ENCODE results near the gene FAM161B. TPM values are rescaled to one million over a fixed set of nuclear protein-coding genes. Genes with fewer than 3 reads are reported as not detected.
"Not testable (repeated sequence)": the region's sequence is repeated elsewhere in the genome, so short reads cannot be mapped to it uniquely, and the experiment has no call there.

The FAM161B gene
- total RNA-seq, 2 donors from 2014 or later = 0.97 to 1.3 TPM

DNA sequence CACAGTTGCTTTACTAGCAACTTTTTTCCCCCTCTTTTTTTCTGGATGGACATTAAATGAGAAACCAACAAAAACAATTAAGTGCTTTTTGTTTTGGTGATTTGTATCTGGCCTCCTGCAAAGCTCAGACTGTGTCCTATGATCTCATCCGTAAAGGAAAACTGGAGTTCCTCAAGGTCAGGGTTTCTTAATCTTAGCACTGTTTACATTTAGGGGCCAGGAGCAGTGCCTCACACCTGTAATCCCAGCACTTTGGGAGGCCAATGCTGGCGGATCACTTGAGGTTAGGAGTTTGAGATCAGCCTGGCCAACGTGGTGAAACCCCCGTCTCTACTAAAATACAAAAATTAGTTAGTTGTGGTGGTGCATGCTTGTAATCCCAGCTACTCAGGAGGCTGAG is 41.2 kb upstream of the FAM161B start:
- H3K36me3 ChIP-seq (ENCODE audit: control insufficient read depth, insufficient read depth, low read length) = peaks cover 18% of the 10 kb centered on the region
- H3K4me3 ChIP-seq (ENCODE audit: low read length) = no peak overlapping the region
- no peaks in the 10 kb centered on the region for H3K9me3 Mint-ChIP-seq
- H3K27ac ChIP-seq (ENCODE audit: low read depth, low read length) = no peak overlapping the region
- no peak overlapping the region for H3K4me3 Mint-ChIP-seq
- no peak overlapping the region for H3K9ac ChIP-seq (ENCODE audit: extremely low read depth, low read length, poor library complexity, severe bottlenecking)
- no peaks in the 10 kb centered on the region for H3K27me3 Mint-ChIP-seq (ENCODE audit: insufficient read depth)
- H3K27me3 ChIP-seq (ENCODE audit: control insufficient read depth, insufficient read depth, low read length, poor library complexity, severe bottlenecking) = no peaks in the 10 kb centered on the region
- peak overlapping the region; percentile 56 for H3K27ac Mint-ChIP-seq
- no peaks in the 10 kb centered on the region for H3K9me3 ChIP-seq (ENCODE audit: control insufficient read depth, low read length)
- no peaks in the 10 kb centered on the region for H3K4me1 ChIP-seq (ENCODE audit: control insufficient read depth, insufficient read depth, low read length)
- peaks cover 24% of the 10 kb centered on the region for H3K36me3 Mint-ChIP-seq (ENCODE audit: low read depth)
- H3K4me1 Mint-ChIP-seq = peaks cover 4% of the 10 kb centered on the region
- no peak for DNase-seq
- WGBS, 2 experiments (ENCODE audit: insufficient coverage in 1 of 2, insufficient read length in 1 of 2) = 62 to 65% methylated on average over 3 of the region's 4 CpGs
- TF ChIP-seq, protein P1, sequence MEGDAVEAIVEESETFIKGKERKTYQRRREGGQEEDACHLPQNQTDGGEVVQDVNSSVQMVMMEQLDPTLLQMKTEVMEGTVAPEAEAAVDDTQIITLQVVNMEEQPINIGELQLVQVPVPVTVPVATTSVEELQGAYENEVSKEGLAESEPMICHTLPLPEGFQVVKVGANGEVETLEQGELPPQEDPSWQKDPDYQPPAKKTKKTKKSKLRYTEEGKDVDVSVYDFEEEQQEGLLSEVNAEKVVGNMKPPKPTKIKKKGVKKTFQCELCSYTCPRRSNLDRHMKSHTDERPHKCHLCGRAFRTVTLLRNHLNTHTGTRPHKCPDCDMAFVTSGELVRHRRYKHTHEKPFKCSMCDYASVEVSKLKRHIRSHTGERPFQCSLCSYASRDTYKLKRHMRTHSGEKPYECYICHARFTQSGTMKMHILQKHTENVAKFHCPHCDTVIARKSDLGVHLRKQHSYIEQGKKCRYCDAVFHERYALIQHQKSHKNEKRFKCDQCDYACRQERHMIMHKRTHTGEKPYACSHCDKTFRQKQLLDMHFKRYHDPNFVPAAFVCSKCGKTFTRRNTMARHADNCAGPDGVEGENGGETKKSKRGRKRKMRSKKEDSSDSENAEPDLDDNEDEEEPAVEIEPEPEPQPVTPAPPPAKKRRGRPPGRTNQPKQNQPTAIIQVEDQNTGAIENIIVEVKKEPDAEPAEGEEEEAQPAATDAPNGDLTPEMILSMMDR (conservative IDR thresholded peaks at IDR 0.05) = no peak

DNA sequence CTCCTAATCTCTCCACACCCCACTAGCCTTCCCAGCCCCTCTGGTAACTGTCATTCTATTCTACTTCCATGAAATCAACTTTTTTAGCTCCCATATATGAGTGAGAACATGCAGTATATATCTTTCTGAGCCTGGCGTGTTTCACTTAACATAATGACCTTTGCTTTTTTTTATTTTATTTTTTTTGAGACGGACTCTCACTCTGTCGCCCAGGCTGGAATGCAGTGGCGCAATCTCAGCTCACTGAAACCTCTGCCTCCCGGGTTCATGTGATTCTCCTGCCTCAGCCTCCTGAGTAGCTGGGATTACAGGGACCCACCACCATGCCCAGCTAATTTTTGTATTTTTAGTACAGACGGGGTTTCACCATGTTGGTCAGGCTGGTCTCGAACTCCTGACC is 38.8 kb upstream of the FAM161B start:
- not testable (repeated sequence) for H3K27ac Mint-ChIP-seq; DNase-seq; H3K4me1 Mint-ChIP-seq; H3K27ac ChIP-seq (ENCODE audit: low read depth, low read length); H3K4me1 ChIP-seq (ENCODE audit: control insufficient read depth, insufficient read depth, low read length); H3K4me3 ChIP-seq (ENCODE audit: low read length); H3K9me3 Mint-ChIP-seq; H3K27me3 Mint-ChIP-seq (ENCODE audit: insufficient read depth); H3K27me3 ChIP-seq (ENCODE audit: control insufficient read depth, insufficient read depth, low read length, poor library complexity, severe bottlenecking); H3K9ac ChIP-seq (ENCODE audit: extremely low read depth, low read length, poor library complexity, severe bottlenecking); H3K9me3 ChIP-seq (ENCODE audit: control insufficient read depth, low read length); H3K4me3 Mint-ChIP-seq
- peaks cover 31% of the 10 kb centered on the region for H3K36me3 ChIP-seq (ENCODE audit: control insufficient read depth, insufficient read depth, low read length)
- peaks cover 31% of the 10 kb centered on the region for H3K36me3 Mint-ChIP-seq (ENCODE audit: low read depth)
- 94 to 97% methylated on average over 5 to 7 of the region's 7 CpGs for WGBS, 2 experiments (ENCODE audit: insufficient coverage in 1 of 2, insufficient read length in 1 of 2)

DNA sequence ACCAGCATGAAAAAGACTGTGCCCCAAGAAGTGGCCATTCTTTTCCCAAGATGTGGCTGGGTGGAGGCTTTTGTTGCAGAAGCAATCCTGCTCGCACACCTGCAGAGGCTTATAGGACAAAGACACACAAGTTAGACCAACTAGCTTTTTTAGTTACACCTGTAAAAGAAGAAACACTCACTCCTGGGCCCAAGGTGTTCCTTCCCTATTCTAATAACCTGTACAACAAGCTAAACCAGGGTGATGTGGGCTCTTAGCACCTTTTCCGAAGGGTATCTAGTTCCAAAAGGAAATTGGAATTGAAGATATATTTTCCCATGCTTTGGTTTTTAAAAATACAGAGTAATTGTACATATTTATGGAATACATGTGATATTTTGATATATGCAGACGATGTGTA is 38.2 kb upstream of the FAM161B start:
- Histone ChIP-seq H3K27ac (ENCODE audit: low read depth, low read length) (no peak overlapping the region), H3K4me1 (ENCODE audit: control insufficient read depth, insufficient read depth, low read length) (no peaks in the 10 kb centered on the region), H3K9me3 (ENCODE audit: control insufficient read depth, low read length) (no peaks in the 10 kb centered on the region), H3K9ac (ENCODE audit: extremely low read depth, low read length, poor library complexity, severe bottlenecking) (no peak overlapping the region), H3K27me3 (ENCODE audit: control insufficient read depth, insufficient read depth, low read length, poor library complexity, severe bottlenecking) (no peaks in the 10 kb centered on the region), H3K4me3 (ENCODE audit: low read length) (no peak overlapping the region), H3K36me3 (ENCODE audit: control insufficient read depth, insufficient read depth, low read length) (peaks cover 31% of the 10 kb centered on the region)
- Mint-ChIP-seq H3K27ac (no peak overlapping the region), H3K9me3 (no peaks in the 10 kb centered on the region), H3K4me1 (peaks cover 4% of the 10 kb centered on the region), H3K36me3 (ENCODE audit: low read depth) (peaks cover 28% of the 10 kb centered on the region), H3K4me3 (no peak overlapping the region), H3K27me3 (ENCODE audit: insufficient read depth) (no peaks in the 10 kb centered on the region)
- DNase-seq = no peak
- TF ChIP-seq, protein P1 (conservative IDR thresholded peaks at IDR 0.05) = no peak
- WGBS, 2 experiments (ENCODE audit: insufficient coverage in 1 of 2, insufficient read length in 1 of 2) = 97% methylated on average over 2 of the region's 3 CpGs; no CpG with 5 or more reads in 1 of the 2 experiments

DNA sequence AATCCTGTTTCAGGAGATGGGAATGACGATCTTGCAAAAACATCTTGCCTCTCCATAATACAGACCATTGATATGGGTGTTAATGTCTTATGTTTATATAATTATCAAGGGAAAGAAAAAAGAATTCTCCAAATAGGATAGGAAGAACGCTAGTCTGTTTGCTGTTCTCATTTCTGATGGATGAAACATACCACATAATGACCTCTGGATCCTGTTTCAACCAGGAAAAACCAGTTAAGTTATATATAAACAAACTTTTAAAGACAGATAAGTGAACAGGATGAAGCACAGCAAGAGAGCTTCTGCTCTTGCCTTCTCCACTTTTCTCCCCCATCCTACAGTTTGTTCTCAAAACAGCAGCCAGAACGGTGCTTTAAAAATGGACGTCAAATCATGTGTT is 28.0 kb upstream of the FAM161B start:
- peaks cover 6% of the 10 kb centered on the region for H3K4me1 ChIP-seq (ENCODE audit: control insufficient read depth, insufficient read depth, low read length)
- H3K27me3 ChIP-seq (ENCODE audit: control insufficient read depth, insufficient read depth, low read length, poor library complexity, severe bottlenecking) = no peaks in the 10 kb centered on the region
- no peak for DNase-seq
- peaks cover 13% of the 10 kb centered on the region for H3K36me3 ChIP-seq (ENCODE audit: control insufficient read depth, insufficient read depth, low read length)
- H3K9ac ChIP-seq (ENCODE audit: extremely low read depth, low read length, poor library complexity, severe bottlenecking) = no peak overlapping the region
- no peaks in the 10 kb centered on the region for H3K27me3 Mint-ChIP-seq (ENCODE audit: insufficient read depth)
- peaks cover 23% of the 10 kb centered on the region for H3K36me3 Mint-ChIP-seq (ENCODE audit: low read depth)
- no peak overlapping the region for H3K27ac Mint-ChIP-seq
- no peaks in the 10 kb centered on the region for H3K9me3 Mint-ChIP-seq
- no peak overlapping the region for H3K4me3 Mint-ChIP-seq
- 93 to 95% methylated on average over 3 of the region's 4 CpGs for WGBS, 2 experiments (ENCODE audit: insufficient coverage in 1 of 2, insufficient read length in 1 of 2)
- TF ChIP-seq, protein P1 (conservative IDR thresholded peaks at IDR 0.05) = no peak
- H3K27ac ChIP-seq (ENCODE audit: low read depth, low read length) = no peak overlapping the region
- no peak overlapping the region for H3K4me3 ChIP-seq (ENCODE audit: low read length)
- H3K9me3 ChIP-seq (ENCODE audit: control insufficient read depth, low read length) = no peaks in the 10 kb centered on the region
- peaks cover 3% of the 10 kb centered on the region for H3K4me1 Mint-ChIP-seq

Measured in endodermal cell (in vitro differentiated cells).